HG03354 (cell line): ENCODE results near the gene NINJ1.

Experiments
- ATAC-seq: cut with Tn5 transposase; IDR thresholded peaks from one replicate; pipeline ENCODE4 v1.9.1; 2021; ENCODE audit warnings: mild to moderate bottlenecking; ENCODE audit not compliant: unreplicated experiment, poor library complexity, severe bottlenecking

Gene NINJ1

DNA sequence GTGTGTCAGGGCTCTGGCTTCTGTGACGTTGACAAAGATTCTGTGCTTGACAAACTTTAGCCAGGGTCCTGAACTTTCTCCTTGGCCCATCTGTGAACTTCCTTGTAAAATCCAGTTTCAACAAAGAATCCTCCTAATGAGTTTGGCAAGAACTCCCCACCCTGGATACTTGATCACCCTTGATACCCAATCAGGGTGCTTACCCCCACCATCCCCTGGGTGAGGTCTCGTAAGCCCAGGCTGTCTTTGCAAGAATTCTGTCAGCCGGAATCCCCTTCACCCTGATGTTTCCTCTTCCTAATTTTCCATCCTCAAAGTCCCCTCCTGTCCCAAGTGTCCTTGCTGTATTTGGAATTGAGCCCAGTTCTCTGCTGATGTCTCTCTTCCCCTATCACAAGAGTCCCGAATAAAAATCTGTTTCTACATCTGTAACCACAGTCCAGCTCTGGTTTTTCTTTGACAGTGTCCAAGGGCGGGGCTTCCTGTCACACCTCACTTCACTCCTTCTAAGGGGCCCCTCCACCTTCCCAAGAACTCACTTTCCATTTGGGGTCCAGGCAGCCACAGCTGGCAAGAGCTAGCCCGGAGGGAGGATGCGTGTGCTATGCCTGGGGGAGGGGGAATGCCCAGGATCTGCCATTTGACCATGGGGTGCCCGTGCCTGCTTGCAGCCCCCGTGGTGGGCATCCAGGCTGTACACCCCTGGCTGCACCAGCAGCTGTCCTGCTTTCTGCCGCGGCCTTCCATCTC is 40.7 kb downstream of the NINJ1 start:
- no peak for ATAC-seq

DNA sequence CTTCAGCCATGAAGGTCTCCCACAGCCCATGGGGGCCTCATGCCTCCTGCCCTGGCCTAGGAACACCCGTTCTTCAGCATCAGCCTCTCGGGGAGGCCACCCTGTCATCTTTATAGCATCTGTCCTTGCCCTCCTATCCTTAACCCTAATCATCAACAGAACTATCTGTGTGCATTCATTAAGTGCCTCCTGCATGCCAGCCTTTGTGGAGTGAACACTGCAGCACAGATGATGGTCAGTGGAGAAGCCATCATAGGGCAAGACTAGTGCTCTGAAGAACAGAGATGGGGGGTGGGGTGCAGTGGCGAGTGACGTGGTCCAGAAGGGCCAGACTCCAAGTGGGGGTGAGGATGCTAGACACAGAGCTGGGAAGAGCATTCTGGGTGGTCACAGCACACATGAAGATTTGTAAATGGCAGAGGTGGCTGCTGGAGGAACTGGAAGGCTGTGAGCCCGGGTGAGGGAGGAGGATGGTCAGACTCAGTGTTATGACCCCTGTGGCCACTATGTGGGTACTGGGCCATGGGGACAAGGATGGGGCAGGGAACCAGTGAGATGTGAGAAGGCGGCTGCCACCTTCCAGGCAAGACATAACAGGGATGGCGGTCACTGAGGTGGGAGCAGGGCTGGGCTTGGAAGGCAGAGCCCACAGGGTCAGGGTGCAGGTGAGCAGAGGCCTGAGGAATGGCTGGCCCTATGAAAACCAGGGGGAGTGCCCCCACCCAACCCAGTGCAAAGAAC is 41.6 kb downstream of the NINJ1 start:
- ATAC-seq: no peak

DNA sequence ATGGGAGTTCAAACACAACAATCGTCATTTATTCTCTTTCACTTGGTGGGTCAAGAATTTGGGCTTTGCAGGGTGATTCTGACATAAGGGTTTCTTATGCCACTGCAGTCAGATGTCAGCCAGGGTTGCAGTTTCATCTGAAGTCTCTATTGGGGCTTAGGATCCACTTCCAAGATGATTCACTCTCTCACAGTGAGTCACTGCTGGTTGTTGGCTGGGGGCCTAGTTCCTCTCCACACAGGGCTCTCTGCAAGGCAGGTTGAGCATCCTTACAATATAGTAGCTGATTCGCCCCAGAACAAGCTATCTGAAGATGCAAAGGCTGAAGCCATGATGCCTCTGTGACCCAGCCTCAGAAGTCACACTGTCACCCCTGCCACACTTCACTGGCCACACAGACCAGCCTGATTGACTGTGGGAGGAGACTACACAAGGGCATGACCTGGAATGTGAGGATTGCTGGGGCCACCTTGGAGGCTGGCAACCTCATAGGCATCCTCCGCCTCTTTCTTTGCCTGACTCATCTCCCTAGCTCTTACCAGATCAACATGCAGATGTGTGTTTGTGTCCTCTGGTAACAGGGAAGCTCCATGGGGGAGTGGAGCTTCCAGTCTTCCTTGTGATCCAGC is 42.5 kb downstream of the NINJ1 start:
- no peak for ATAC-seq

DNA sequence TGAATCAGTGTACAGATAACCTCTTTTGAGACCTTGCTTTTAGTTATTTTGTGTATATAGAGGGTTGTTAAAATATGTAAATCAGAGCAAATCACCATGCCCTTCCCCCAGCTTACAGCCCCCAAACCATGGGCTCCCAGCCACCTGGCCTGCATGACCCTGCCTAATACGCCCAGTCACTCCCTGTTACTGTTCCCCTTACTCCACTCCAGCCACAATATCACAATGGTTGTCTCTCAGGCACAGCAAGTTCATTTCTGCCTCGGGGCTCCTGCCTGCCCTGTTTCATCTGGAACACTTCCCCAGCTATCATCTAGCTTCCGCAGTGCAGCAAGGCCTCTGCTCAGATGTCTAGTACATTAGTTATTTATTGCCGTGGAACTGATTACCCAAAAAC is 43.0 kb downstream of the NINJ1 start:
- no peak for ATAC-seq

DNA sequence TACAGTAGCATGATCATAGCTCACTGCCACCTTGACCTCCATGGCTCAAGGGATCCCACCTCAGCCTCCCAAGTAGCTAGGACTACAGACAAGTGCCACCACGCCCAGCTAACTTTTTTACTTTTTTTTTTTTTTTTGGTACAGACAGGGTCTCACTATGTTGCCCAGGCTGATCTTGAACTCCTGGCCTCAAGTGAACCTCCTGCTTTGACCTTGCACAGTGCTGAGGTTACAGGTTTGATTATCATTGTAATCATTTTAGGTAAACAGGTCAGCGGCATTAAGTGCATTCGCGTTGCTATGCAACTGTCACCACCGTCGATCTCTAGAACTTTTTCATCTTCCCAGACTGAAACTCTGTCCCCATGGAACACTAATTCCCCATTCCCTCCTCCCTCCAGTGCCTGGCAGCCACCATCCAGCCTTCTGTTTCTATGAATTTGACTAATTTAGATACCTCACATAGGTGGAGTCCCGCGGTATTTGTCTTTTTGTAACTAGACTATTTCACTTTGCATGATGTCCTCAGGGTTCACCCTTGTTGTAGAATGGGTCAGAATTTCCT is 43.9 kb downstream of the NINJ1 start:
- no peak for ATAC-seq

DNA sequence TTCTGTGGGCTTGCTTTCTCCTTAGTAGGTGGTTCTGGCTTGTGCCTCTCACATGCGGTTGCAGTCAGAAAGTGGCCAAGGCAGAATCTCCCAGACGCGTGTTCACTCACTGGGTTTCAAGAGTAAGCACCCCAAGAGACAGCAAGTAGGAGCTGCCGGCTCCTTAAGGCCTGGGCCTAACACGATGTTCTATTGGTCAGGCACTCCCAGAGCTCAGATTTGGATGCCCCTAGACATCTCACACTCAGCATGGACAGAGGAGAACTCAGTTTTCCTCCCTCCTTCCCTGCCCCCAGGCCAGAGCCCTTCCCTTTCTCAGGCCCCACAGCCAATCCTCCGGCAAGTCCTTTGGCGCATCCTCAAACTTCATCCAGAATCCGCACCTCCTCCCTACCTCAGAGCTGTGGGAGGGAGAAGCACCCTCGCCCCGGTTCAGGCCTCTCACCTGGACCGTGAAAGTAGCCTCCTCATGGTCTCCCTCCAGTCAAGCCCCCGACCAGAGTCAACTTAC is 44.5 kb downstream of the NINJ1 start:
- no peak for ATAC-seq

DNA sequence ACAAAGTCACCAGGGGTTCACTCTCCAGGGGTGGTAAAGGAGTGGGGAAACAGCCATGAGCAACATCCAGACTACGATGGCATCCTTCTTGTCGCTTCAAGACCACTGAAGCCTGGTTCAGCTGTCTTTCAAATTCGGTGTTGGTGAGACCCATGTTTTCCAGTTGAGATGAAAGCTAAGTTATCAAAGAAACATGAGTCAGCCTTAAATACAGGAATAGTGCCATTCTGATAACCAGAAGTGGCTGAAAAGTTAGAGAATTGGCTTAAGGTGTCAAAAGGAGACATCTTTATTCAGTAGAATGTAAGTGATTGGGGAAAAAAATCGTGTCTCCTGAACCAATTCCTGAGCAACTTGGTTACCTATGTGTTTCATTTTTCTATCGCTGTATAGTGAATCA is 45.0 kb downstream of the NINJ1 start:
- no peak for ATAC-seq

DNA sequence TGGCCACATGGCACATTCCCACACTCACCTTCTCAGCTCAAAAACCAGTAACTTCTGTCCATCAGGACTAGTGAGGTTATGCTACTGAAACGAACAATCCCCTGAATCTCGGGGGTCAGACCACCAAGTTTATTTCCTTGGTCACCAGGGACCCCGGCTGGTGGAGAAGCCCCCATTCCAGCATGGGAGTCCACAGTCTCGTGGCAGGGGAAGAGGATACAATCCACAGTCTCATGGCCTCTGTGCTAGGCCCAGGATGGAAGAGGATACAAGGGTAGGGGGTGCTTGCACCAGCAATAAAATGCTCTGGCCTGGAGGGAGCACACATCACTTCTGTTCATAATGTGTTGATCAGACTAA is 45.4 kb downstream of the NINJ1 start:
- no peak for ATAC-seq

DNA sequence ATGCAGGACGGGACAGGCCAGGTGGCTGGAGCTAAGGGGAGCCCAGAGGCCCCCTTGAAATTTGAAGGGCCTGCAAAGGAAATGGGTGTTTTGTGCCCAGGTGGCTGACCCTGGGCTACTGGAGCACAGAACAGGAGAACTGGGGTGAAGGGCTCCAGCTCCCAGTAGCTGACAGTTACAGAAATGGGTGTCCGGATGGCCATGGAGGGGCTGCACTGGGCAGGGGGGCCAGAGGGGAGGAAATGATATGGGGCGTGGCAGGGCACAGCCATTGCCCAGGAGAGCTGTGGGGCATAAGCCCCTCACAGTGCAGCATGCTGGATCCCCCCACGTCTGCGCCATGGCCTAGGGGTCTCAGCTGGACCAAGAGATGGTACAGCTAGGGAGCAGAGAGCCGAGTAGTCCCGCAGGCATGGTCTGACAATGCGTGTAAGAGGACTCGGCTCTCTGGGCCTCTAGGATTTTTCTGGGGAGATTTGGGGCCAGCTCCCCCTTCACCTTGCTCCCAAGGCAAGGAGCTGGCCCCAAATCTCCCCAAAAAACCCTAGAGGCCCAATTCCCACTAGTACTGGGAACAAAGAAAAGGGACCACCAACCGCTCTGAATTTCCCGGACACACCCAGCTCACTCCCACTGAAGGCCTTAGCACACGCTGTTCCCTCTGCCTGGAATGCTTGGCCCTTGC is 45.9 kb downstream of the NINJ1 start:
- no peak for ATAC-seq

DNA sequence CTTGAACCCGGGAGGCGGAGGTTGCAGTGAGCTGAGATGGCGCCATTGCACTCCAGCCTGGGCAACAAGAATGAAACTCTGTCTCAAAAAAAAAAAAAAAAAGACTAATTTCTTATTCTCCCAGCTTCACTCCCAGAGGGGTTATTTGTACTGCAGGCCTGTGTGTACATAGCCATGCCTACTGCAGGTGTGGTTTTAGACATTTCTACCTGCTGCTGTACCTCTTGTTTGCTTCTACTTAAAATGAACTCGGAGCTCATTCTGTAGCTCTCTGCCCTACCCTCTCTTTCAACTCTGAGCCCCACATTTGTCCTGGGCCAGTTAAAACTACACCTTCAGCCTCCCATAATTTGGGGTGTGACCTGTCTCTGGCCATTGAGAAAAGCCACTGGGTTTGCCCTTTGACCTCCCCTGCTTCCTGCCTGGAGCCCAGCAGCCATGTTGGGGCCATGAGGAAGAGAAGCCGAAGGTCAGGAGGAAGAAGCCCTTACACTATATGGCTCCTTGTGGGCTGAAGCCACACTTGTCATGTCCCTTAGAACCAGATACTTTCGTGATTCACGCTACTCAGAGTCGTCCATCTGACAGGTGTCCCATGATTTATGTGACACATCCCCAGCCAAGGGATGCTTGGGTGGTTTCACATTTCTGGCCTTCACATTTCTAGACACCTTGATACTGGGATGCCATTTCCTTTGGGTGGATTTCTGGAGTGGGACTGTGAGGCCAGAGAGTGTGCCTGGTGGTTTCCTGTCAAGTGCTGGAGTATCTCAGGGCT is 47.4 kb downstream of the NINJ1 start:
- ATAC-seq: no peak

DNA sequence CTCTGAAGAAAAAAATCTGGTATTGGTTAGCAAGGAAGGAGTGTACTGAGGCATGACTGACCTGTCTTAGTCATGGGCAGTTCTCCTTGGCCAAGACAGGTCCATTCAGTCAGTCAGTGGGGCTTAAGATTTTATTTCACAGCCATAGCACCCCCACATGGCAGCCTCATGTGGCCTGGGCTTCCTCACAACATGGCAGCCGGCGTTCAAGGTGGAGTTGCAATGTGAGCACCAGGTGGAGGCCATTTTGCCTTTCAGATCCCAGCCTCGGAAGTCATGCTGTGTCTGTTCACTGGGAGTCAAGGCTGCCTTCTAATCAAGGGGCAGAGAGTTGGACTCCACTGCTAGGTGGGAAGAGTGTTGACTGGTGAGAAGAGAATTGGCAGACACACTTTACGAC is 48.4 kb downstream of the NINJ1 start:
- no peak for ATAC-seq

DNA sequence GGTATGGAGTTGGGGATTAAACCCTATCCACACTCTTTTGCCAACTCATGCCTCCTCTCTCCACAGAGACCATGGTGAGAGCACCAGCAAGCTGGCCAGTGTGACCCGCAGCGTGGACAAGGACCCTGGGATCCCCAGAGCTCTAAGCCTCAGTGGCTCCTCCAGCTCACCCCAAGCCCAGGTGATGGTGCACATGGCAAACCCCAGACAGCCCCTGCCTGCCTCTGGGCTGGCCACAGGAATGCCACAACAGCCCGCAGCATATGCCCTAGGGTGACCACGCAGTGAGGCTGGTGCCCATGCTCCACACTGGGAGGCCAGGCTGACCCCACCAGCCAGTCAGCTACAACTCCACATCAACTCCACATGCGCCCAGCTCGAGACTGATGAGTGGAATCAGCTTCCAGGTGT is 49.6 kb downstream of the NINJ1 start:
- no peak for ATAC-seq

DNA sequence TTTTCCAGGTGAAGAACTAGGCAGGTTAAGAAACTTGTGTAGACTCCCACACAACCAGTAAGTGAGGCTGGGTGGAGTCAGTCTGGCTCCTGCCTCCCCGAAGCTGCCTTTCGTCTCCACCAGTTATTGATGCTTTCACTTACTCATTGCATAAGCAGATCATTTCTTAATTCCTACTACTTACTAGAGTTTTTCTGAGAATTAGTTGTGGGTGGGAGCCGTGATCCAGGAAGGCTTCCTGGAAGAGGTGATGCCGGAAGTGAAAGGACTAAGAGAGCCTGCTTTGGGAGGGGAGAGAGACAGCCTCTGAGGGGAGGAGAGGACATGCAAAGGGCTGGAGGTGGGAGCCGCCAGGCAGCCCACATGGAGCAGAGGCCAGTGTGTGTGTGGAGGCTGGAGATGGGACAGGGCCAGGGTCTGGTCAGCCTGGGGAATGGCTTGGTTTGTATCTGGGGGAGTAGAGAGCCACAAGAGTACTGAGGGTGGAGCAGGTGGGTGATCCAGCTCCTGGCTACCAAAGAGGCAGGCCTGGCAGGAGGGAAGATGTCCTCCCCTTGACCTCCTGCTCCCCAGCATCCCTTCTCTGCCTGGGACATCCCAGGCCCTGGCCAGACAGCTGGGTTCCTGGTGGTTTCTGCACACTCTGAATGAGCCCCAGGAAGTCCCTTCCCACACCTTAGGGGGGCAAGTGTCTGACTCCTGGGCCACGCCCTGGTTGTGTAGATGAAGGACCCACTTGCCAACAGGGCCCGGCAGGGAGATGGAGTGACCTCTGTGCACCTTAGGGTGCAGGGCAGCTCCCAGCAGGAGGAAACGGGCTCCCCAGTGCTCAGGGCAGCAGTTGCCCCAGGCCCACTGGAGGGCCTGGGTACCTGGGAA is 50.2 kb downstream of the NINJ1 start:
- ATAC-seq: no peak

DNA sequence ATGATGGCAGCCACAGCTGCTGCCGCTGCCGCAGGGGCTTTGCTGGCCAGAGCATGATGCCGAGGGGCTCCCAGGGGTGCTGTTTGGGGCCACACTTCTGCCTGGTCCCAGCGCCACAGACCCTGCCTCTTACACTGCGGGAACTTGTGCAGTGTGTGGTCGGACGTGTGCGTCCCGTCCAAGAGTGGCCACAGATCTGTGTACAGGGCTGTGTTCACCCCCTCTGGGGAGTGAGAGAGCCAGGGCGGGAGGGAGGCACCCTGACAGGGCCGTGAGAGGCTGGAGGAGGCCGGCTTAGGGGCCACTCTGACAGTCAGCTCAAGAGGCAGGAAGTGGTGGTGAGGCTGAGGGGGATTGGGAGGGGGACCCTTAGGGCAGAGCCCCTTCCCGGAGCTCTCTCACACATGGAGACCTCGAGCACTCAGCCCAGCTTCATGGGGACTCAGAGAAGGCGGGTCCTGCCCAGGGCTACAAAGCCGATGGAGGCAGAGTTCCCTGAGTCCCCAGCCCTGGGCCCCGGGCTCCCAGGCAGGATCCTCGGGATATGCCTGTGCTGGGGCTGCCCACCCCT is 51.1 kb downstream of the NINJ1 start:
- no peak for ATAC-seq

DNA sequence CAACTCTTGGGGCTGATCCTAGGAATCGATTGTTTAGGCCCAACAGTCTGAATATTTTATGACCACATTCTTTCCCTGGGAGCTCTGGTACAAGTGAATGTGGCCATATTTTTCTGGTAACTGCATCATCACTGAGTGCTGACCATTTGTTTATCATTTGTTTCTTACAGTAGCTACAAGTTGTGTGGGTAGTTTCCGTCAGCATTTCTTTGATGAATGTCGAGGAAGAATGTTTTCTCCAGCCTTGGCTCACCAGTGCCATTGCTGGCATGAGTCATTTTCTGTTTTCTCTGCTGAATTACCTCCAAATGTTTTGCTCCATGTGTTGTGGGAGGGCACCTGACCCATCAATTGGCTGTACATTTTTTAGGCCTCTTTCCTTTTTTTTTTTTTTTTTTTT is 52.1 kb downstream of the NINJ1 start:
- ATAC-seq: no peak

DNA sequence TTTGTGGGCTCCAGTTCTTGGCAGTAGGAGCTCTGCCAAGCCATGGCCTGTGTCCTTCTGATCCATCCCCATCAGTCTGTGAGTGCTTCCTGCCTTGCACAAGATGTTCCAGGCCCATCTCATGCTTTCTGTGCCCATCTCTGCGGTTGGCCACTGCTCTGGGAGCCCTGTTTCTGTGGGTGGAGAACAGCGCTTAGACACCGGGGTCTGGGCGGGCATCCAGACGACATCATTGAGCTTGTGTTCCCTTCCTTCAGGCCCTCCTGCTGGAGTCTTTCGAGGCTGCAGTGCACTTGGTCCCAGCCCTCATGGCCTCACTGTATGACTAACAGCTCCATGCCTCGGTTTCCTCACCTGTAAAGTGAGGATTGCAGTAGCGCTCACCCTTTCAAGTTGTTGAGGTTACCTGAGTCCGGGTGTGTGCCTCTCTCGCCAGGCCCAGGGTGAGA is 52.9 kb downstream of the NINJ1 start:
- no peak for ATAC-seq

DNA sequence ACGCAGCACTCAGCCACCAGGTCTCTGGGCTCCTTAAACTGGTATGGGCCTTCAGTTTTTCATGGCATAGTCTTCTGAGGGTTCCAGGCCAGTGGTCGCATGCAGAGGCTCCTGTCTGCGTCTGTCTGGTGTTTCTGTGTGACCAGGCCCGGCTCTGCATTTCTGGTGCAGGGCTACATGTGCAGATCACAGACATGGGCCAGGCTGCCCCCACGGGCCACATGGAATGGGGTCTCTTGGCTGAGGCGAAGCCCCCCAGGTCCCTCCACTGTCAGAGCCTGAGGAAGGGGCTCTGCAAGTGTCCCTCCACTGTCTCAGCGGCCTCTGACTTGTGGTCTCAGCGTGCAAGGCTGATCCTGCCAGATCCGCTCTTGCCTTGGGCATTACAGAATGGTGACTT is 53.6 kb downstream of the NINJ1 start:
- no peak for ATAC-seq

DNA sequence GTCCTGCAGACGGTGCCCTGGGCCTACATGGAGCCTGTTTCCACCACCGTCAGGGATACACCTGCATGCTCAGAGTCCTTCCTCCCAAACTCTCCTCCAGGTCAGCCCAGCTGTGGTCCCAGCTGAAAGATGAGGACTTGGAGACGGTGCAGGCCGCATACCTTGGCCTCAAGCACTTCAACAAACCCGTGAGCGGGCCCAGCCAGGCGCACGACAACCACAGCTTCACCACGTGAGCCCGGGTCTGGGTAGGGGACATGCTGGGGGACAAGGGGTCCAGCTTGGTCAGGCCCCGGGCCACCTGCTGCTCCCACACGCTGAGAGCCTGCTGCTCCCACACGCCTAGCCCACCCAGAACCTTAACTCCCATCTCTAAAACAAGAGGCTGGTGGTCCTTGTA is 54.7 kb downstream of the NINJ1 start:
- ATAC-seq: no peak
